Measurements from ENCODE around the gene IMP3. TPM values are rescaled to one million over a fixed set of nuclear protein-coding genes. Genes with fewer than 3 reads are reported as not detected.
"Not testable (repeated sequence)": the region's sequence is repeated elsewhere in the genome, so short reads cannot be mapped to it uniquely, and the experiment has no call there.

IMP3 gene
- total and polyA plus RNA-seq, 9 of the 15 experiments (the other 6 are each of a cell fraction or from before 2014, with no cell fraction given), result 14.5 to 160 (median 74.4) TPM

DNA sequence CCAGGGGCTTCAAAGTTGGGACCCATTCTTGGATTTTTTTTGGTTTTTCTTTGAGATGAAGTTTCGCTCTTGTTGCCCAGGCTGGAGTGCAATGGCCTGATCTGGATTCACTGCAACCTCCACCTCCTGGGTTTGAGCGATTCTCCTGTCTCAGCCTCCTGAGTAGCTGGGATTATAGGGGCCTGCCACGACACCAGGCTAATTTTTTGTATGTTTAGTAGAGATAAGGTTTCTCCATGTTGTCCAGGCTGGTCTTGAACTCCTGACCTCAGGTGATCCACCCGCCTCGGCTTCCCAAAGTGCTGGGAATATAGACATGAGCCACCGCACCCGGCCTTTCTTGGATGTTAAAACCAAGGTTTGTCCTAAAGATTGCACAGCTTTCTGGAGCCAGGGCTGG, 6.1 kb downstream of the IMP3 start:
- POLR2A ChIA-PET, result interaction anchor here (0.6 to 1.8 kb wide), 3 partner anchors 14 to 1921 kb away, joined by 3 to 8 read pairs (median 3); partner anchors contain the start of gene SNX33
- H3K9ac ChIP-seq (ENCODE audit: insufficient read depth in 1 of 2, low read depth in 2 of 2, low read length in 2 of 2), result peak overlapping the region in 1 of 2 experiments; percentile 75; a peak in 1 of 4 replicates
- H3K79me2 ChIP-seq (ENCODE audit: control insufficient read depth, insufficient read depth, low read length), result peaks cover 36% of the 10 kb centered on the region
- FAIRE-seq; H3K4me3 ChIP-seq; intact Hi-C loops (cut with micrococcal nuclease); H3K27me3 ChIP-seq (ENCODE audit: control insufficient read depth in 2 of 2, insufficient read depth in 2 of 2, low read length in 2 of 2); CTCF ChIA-PET (ENCODE audit: low intra/inter-chr PET ratio); in situ Hi-C loops (cut with MboI); H4K20me1 ChIP-seq (replicated peaks; ENCODE audit: control insufficient read depth, insufficient read depth, low read length); H3K9me3 ChIP-seq (replicated peaks; ENCODE audit: control insufficient read depth, insufficient read depth, low read depth, low read length); H3K9me1 ChIP-seq (ENCODE audit: control insufficient read depth, insufficient read depth, low read length); BruUV-seq (replicated peaks); TF ChIP-seq FOXM1 (CRISPR knock-in tag; IDR thresholded peaks at IDR 0.05; ENCODE audit: low read depth); NR2C1 (IDR thresholded peaks at IDR 0.05); TEAD4 (CRISPR knock-in tag; IDR thresholded peaks at IDR 0.05; ENCODE audit: borderline replicate concordance): not testable (repeated sequence)
- 9% methylated on average over 7 of the region's 7 CpGs for WGBS (ENCODE audit: insufficient coverage, low coverage, missing lambda C conversion rate)
- ATAC-seq (peak; percentile 6; the same call in 2 of the 3 replicates), DNase-seq (ENCODE audit: extremely low read depth in 1 of 4, low spot score in 3 of 4) (peak in 1 of 4 experiments; percentile 62)
- H3K36me3 ChIP-seq (ENCODE audit: control insufficient read depth, insufficient read depth, low read length), result peaks cover 15% of the 10 kb centered on the region
- peak overlapping the region; percentile 46 for H3K4me2 ChIP-seq (ENCODE audit: insufficient read depth, low read length)
- peak overlapping the region; percentile 49 for H2AFZ ChIP-seq (ENCODE audit: low read depth, low read length)
- peaks cover 34 to 41% of the 10 kb centered on the region in 2 experiments for H3K4me1 ChIP-seq (replicated peaks in 1 of 2; ENCODE audit: control insufficient read depth in 2 of 2, insufficient read depth in 2 of 2, low read length in 2 of 2)
- peak overlapping the region; percentile 57; the same call in 2 of the 3 replicates for H3K27ac ChIP-seq (ENCODE audit: extremely low read depth, low read depth, low read length)
- TF ChIP-seq KDM1A (IDR thresholded peaks at IDR 0.05), result peak; percentile 54 to 66; a peak in 2 of 4 replicates
- TF ChIP-seq MTA2 (IDR thresholded peaks at IDR 0.05; ENCODE audit: low read depth), result peak; percentile 63
- TF ChIP-seq NCOR1 (IDR thresholded peaks at IDR 0.05), result peak; percentile 78
- TF ChIP-seq CBFA2T2 (conservative IDR thresholded peaks at IDR 0.05), result peak; percentile 78
- peak; percentile 71; the same call in 1 of the 2 replicates for TF ChIP-seq ADNP (tag; IDR thresholded peaks at IDR 0.05)
- TF ChIP-seq, protein P1, sequence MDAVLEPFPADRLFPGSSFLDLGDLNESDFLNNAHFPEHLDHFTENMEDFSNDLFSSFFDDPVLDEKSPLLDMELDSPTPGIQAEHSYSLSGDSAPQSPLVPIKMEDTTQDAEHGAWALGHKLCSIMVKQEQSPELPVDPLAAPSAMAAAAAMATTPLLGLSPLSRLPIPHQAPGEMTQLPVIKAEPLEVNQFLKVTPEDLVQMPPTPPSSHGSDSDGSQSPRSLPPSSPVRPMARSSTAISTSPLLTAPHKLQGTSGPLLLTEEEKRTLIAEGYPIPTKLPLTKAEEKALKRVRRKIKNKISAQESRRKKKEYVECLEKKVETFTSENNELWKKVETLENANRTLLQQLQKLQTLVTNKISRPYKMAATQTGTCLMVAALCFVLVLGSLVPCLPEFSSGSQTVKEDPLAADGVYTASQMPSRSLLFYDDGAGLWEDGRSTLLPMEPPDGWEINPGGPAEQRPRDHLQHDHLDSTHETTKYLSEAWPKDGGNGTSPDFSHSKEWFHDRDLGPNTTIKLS (IDR thresholded peaks at IDR 0.05; ENCODE audit: borderline replicate concordance, low read depth), result peak; percentile 59; the same call in 1 of the 2 replicates
- TF ChIP-seq PHB2 (IDR thresholded peaks at IDR 0.05; ENCODE audit: low read depth), result peak; percentile 64; the same call in 1 of the 2 replicates
- peak; percentile 39 to 48; a peak in 2 of 4 replicates for TF ChIP-seq TRIM24 (IDR thresholded peaks at IDR 0.05)
- TF ChIP-seq EP300 (IDR thresholded peaks at IDR 0.05; ENCODE audit: low read length), result peak; percentile 19; the same call in 1 of the 2 replicates
- TF ChIP-seq ZEB2 (IDR thresholded peaks at IDR 0.05), result peak; percentile 32; the same call in 1 of the 2 replicates
- peak; percentile 86 for TF ChIP-seq ARID1B (IDR thresholded peaks at IDR 0.05)
- 0 out of 4 replicates have a peak, but pooled peaks of 1 of the 2 experiments have one; percentile 8 for TF ChIP-seq RCOR1 (IDR thresholded peaks at IDR 0.05; ENCODE audit: borderline replicate concordance in 1 of 2, low read depth in 2 of 2, low read length in 2 of 2)
- peak; percentile 52; the same call in 1 of the 2 replicates for TF ChIP-seq POLR2AphosphoS5 (IDR thresholded peaks at IDR 0.05; ENCODE audit: control insufficient read depth, insufficient read depth, low read depth, low read length)
- TF ChIP-seq SMARCE1 (IDR thresholded peaks at IDR 0.05), result peak; percentile 57
- TF ChIP-seq FOXM1 (IDR thresholded peaks at IDR 0.05; ENCODE audit: low read depth), result peak; percentile 26; the same call in 1 of the 2 replicates
- 0 out of 2 replicates have a peak, but pooled peaks have one; percentile 25 for TF ChIP-seq HDAC2 (IDR thresholded peaks at IDR 0.05)
- TF ChIP-seq CC2D1A (IDR thresholded peaks at IDR 0.05), result peak; percentile 65; the same call in 1 of the 2 replicates
- 0 out of 2 replicates have a peak, but pooled peaks have one; percentile 20 for TF ChIP-seq NR2C1 (tag; IDR thresholded peaks at IDR 0.05)
- peak; percentile 76 for TF ChIP-seq DPF2 (IDR thresholded peaks at IDR 0.05)
- peak; percentile 80 for TF ChIP-seq TAL1 (IDR thresholded peaks at IDR 0.05)
- TF ChIP-seq BCOR (IDR thresholded peaks at IDR 0.05), result peak; percentile 57; the same call in 1 of the 2 replicates
- peak; percentile 56 for TF ChIP-seq SMARCA4 (IDR thresholded peaks at IDR 0.05)
- peak; percentile 89 for TF ChIP-seq CBFA2T3 (IDR thresholded peaks at IDR 0.05)
- TF ChIP-seq TCF3 (CRISPR knock-in tag; IDR thresholded peaks at IDR 0.05), result peak; percentile 57
- 0 out of 4 replicates have a peak, but pooled peaks of 1 of the 2 experiments have one; percentile 18 for TF ChIP-seq HDAC1 (IDR thresholded peaks at IDR 0.05)
- peak; percentile 64 for TF ChIP-seq TEAD4 (IDR thresholded peaks at IDR 0.05; ENCODE audit: low read length)
